DOHH2 (cell line): ENCODE measurements around the gene GUCA1C.

Source experiments
- CTCF ChIP-seq: fragments of 200-600 bp; sonication (generic); IDR thresholded peaks from one replicate; pipeline ENCODE4 v1.5.1; 2014; ENCODE audit warnings: antibody characterized with exemption, mild to moderate bottlenecking, low read depth, low read length; ENCODE audit not compliant: poor library complexity, severe bottlenecking
- EZH2phosphoT487 ChIP-seq: fragments of 200-600 bp; sonication (generic); IDR thresholded peaks from 2 replicates; pipeline ENCODE4 v1.6.1; 2017; ENCODE audit warnings: borderline replicate concordance, mild to moderate bottlenecking, antibody characterized with exemption, low read length, moderate library complexity, mixed read lengths

GRCh38 chr3:108862865-108863798, 90.5 kb downstream of the GUCA1C start:
- TF ChIP-seq EZH2phosphoT487 (no peak), CTCF (no peak)
